Lower leg skin (tissue), 4 donors: ENCODE data around the gene SRD5A1. TPM values are rescaled to one million over a fixed set of nuclear protein-coding genes. Genes with fewer than 3 reads are reported as not detected.

ENCODE experiments used
- DNase-seq, 2 donors: peaks; one replicate each; pipeline ENCODE4 v3.0.0-alpha.2; 2019; ENCODE audit warnings: low spot score in 2 of 2
- H3K4me3 ChIP-seq: fragments of 200-600 bp; sonication (generic); 2 replicates; pipeline ENCODE4 v1.5.1; 2017; ENCODE audit warnings: mild to moderate bottlenecking, low read depth; ENCODE audit not compliant: poor library complexity, severe bottlenecking
- POLR2A ChIP-seq, 2 donors: fragments of 450-650 bp; IDR thresholded peaks; one replicate each; pipeline ENCODE4 v1.6.1; 2016 to 2017; ENCODE audit warnings: antibody characterized with exemption in 2 of 2, mild to moderate bottlenecking in 1 of 2, moderate library complexity in 1 of 2
- WGBS, 2 donors: methylation state at CpG; one replicate each; pipeline ENCODE4 v1.1.5; 2018; 5-methylcytosine and 5-hydroxymethylcytosine counted together
- intact Hi-C: fragments of 100-400 bp; cut with DNase I; formaldehyde crosslinking; loops from one replicate; pipeline ENCODE4 v1.15.0; 2023; ENCODE audit warnings: low total_unique reads
- total RNA-seq, 4 donors: library from RNA; depleted of rRNA; stranded (reverse); fragments of >200 nt; gene quantifications; one replicate each; pipeline ENCODE4 v1.1.0, GENCODE V29; 2016
- TF ChIP-seq, protein P1 (sequence below), 3 donors: fragments of 450-650 bp; IDR thresholded peaks; one replicate each; pipeline ENCODE4 v1.5.1; 2016; ENCODE audit warnings: antibody characterized with exemption in 3 of 3, mild to moderate bottlenecking in 3 of 3, moderate library complexity in 2 of 3

Gene SRD5A1
- total RNA-seq, 4 donors from 2014 or later, result 83.1 to 155 (median 98.4) TPM

DNA sequence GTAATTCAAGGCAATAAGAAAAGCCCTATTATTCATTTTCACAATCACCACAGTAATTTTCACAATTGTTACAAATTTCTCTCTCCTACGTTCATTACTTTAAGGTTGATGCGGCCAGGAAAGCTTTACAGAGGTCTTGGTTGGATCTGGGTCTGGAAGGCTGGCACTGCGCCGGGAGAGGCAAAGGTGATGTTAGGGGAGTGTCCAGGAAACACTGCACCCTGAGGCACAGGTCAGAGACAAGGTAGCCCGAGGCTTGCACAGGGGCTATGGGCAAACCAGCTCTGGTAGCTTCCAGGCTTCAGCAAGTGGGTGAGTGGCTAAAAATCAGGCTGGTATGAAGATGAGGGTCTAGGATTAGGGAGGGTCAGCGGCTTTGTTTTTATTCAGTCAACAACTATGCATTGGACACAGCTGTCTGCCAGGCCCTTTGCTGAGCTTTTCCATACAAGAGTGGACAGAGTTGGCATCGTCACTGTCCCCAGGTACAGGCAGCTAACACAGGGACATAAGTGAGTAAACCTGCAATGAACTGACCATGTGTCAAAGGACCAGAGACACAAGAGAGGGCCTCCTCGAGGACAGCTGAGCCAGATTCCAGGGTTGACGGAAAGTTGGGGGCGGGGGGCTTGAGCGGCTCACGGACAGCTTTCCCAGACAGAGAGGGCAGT, 67.6 kb downstream of the SRD5A1 start:
- 78 to 82% methylated on average over 12 of the region's 12 CpGs for WGBS, 2 donors
- intact Hi-C loops, result no loop called here
- peak in 1 of 2 donors; percentile 65 for DNase-seq
- H3K4me3 ChIP-seq, result no peak overlapping the region
- TF ChIP-seq, protein P1, sequence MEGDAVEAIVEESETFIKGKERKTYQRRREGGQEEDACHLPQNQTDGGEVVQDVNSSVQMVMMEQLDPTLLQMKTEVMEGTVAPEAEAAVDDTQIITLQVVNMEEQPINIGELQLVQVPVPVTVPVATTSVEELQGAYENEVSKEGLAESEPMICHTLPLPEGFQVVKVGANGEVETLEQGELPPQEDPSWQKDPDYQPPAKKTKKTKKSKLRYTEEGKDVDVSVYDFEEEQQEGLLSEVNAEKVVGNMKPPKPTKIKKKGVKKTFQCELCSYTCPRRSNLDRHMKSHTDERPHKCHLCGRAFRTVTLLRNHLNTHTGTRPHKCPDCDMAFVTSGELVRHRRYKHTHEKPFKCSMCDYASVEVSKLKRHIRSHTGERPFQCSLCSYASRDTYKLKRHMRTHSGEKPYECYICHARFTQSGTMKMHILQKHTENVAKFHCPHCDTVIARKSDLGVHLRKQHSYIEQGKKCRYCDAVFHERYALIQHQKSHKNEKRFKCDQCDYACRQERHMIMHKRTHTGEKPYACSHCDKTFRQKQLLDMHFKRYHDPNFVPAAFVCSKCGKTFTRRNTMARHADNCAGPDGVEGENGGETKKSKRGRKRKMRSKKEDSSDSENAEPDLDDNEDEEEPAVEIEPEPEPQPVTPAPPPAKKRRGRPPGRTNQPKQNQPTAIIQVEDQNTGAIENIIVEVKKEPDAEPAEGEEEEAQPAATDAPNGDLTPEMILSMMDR (IDR thresholded peaks at IDR 0.05), result no peak
- TF ChIP-seq POLR2A (IDR thresholded peaks at IDR 0.05), result no peak

DNA sequence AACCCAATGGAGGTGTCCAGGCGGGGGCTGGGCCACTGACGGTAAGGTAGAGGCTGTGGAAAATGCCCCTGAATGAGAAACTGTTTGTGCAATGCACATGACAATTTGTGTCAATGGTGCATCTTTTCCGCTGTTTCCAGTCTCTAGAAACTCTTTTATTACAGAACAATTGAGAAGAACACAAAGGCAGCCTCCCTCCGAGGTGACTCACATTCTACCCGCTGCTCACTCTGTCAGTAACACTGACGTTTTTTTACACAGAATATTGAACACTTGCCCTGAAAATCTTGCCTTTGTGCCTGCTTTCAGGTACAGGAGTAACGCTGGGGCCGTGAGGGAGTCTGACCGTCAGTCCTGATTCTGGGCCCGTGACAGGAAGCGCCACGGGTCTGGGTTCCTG, 68.3 kb downstream of the SRD5A1 start:
- WGBS, 2 donors, result 75 to 87% methylated on average over 12 of the region's 12 CpGs
- intact Hi-C loops, result no loop called here
- no peak overlapping the region for H3K4me3 ChIP-seq
- DNase-seq, result peak in 1 of 2 donors; percentile 62
- no peak for TF ChIP-seq POLR2A (IDR thresholded peaks at IDR 0.05)
- TF ChIP-seq, protein P1 (IDR thresholded peaks at IDR 0.05), result no peak

DNA sequence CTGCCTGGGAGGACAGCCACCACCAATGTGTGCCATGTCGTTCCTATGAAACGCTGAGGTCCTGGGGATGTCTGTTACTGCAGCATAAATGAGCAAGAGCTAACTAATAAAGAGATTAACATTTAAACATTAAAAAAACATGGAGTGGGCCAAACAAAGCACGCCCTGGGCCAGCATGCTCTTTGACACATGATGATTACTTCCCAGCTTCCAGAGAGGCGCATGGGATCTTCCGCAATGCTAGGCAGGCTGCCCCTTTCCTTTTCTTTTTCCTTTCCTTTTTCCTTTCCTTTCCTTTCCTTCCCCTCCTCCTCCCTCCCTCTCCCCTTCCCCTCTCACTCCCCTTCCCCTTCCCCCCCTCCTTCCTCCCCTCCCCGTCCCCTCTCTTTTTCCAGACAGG, 69.4 kb downstream of the SRD5A1 start:
- 95 to 97% methylated on average over 6 of the region's 6 CpGs for WGBS, 2 donors
- DNase-seq, result peak in 1 of 2 donors; percentile 18
- TF ChIP-seq POLR2A (IDR thresholded peaks at IDR 0.05), result no peak
- TF ChIP-seq, protein P1 (IDR thresholded peaks at IDR 0.05), result no peak
- no peak overlapping the region for H3K4me3 ChIP-seq
- intact Hi-C loops, result no loop called here

DNA sequence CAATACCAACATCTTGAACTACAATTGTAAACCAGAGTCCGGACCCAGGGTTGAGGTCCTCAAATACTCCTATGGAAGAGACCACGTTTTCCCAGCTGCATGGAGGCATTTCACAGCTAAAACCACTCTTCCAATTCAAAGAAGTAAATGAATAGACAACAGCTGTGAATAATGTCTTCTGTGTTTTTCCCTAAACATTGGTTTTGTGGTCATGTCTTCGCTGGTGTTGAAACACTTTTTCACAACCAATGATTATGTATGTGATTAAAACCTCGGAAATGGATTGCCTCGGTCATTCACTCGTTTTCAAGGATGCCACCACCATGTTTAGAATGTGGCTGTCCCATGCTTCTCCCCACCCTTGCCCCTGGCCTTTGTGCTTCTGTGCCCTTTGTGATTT, 70.6 kb downstream of the SRD5A1 start:
- intact Hi-C loops, result no loop called here
- no peak for TF ChIP-seq POLR2A (IDR thresholded peaks at IDR 0.05)
- TF ChIP-seq, protein P1 (IDR thresholded peaks at IDR 0.05), result no peak
- DNase-seq, result no peak
- 55 to 63% methylated on average over 6 of the region's 6 CpGs for WGBS, 2 donors
- no peak overlapping the region for H3K4me3 ChIP-seq

DNA sequence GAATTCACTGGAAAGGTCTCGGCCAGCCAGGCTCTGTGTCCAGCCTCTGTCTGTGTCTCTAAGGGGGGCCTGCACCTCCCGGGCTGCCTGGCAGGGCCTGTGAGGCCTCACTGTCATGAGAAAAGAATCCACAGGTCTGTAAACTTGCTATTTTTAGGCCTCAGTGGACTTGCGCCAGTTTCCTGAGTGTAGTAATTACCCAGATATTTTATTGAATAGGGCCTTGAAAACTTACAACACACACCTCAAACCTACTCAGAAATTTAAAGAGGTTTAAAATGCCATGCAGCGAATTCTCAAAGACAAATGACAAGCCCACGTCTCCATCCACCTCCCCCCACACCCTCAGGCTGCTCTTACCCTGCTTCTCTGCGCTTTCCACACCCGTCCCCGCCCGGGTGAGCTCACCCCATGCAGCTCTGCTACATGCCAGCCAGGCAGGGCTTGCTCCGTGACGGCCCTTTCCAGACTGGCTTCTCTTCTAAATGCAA, 71.2 kb downstream of the SRD5A1 start:
- TF ChIP-seq POLR2A (IDR thresholded peaks at IDR 0.05), result no peak
- TF ChIP-seq, protein P1 (IDR thresholded peaks at IDR 0.05), result no peak
- 33 to 34% methylated on average over 11 of the region's 11 CpGs for WGBS, 2 donors
- DNase-seq, result peak in 1 of 2 donors; percentile 72
- intact Hi-C loops, result no loop called here
- H3K4me3 ChIP-seq, result no peak overlapping the region
